IMR-90 (cell line): ENCODE measurements around the gene FBP1. TPM values are rescaled to one million over a fixed set of nuclear protein-coding genes. Genes with fewer than 3 reads are reported as not detected.

Source experiments
- ATAC-seq: fragments of 200-7000 bp; cut with Tn5 transposase; 2 replicates; pipeline ENCODE4 v1.9.1; 2020; ENCODE audit warnings: low read depth, mild to moderate bottlenecking, moderate library complexity
- BruUV-seq: library from RNA; stranded (reverse); fragments of 400-500 nt; replicated peaks from 2 replicates; lab custom pipeline; 2021; lab: Mats Ljungman, UMichigan
- CTCF ChIA-PET: fragments of 300-600 bp; formaldehyde crosslinking; extraction: SDS; loops from one replicate; lab custom pipeline; 2021; ENCODE audit warnings: antibody characterized with exemption; lab: Yijun Ruan, JAX
- POLR2A ChIA-PET: fragments of 300-600 bp; sonication (Branson Sonifier 250); formaldehyde crosslinking; loops from one replicate; lab custom pipeline; 2022; ENCODE audit warnings: antibody characterized with exemption; ENCODE audit not compliant: unreplicated experiment; lab: Charles Lee
- DNase-seq: peaks from one replicate; pipeline ENCODE4 v3.0.0; 2013
- H2AFZ ChIP-seq: replicated peaks from 2 replicates; pipeline ENCODE3; 2013; ENCODE audit warnings: low read length, mild to moderate bottlenecking; ENCODE audit not compliant: poor library complexity
- H2AK5ac ChIP-seq: 2 replicates; pipeline ENCODE4 v1.6.1; 2013; ENCODE audit warnings: low read depth, low read length, inconsistent platforms
- H2AK9ac ChIP-seq: replicated peaks from 2 replicates; pipeline ENCODE3; 2013; ENCODE audit warnings: mild to moderate bottlenecking, low read depth, low read length, moderate library complexity; ENCODE audit not compliant: poor library complexity
- H2BK120ac ChIP-seq: 2 replicates; pipeline ENCODE4 v1.6.1; 2013; ENCODE audit warnings: low read depth, low read length, inconsistent platforms
- H2BK15ac ChIP-seq: 3 replicates; pipeline ENCODE4 v1.6.1; 2013; ENCODE audit warnings: low read depth, low read length, inconsistent platforms
- H2BK20ac ChIP-seq: 2 replicates; pipeline ENCODE4 v1.6.1; 2013; ENCODE audit warnings: low read depth, mild to moderate bottlenecking, inconsistent platforms, low read length, moderate library complexity
- H2BK5ac ChIP-seq: 2 replicates; pipeline ENCODE4 v1.6.1; 2013; ENCODE audit warnings: mild to moderate bottlenecking, low read depth, low read length, inconsistent platforms; ENCODE audit not compliant: poor library complexity, severe bottlenecking
- H3K14ac ChIP-seq: replicated peaks from 2 replicates; pipeline ENCODE4 v1.6.1; 2013; ENCODE audit warnings: low read depth, low read length, inconsistent platforms
- H3K18ac ChIP-seq: 2 replicates; pipeline ENCODE4 v1.6.1; 2013; ENCODE audit warnings: low read depth, low read length, control low read depth
- H3K23ac ChIP-seq: 2 replicates; pipeline ENCODE4 v1.6.1; 2013; ENCODE audit warnings: low read depth, low read length, inconsistent platforms
- H3K27ac ChIP-seq: 2 replicates; pipeline ENCODE4 v1.5.1; 2013; ENCODE audit warnings: mild to moderate bottlenecking, control low read depth, low read length; ENCODE audit not compliant: insufficient read depth
- H3K27me3 ChIP-seq: 2 replicates; pipeline ENCODE4 v1.6.1; 2013; ENCODE audit warnings: low read length; ENCODE audit not compliant: control insufficient read depth, insufficient read depth
- H3K36me3 ChIP-seq: 2 replicates; pipeline ENCODE4 v1.6.1; 2013; ENCODE audit warnings: low read length, mixed read lengths; ENCODE audit not compliant: control insufficient read depth, insufficient read depth
- H3K4ac ChIP-seq: 2 replicates; pipeline ENCODE4 v1.6.1; 2013; ENCODE audit warnings: low read depth, low read length, inconsistent platforms
- H3K4me1 ChIP-seq: 2 replicates; pipeline ENCODE4 v1.6.1; 2013; ENCODE audit warnings: low read length, mixed read lengths; ENCODE audit not compliant: control insufficient read depth, insufficient read depth
- H3K4me2 ChIP-seq: 2 replicates; pipeline ENCODE4 v1.6.1; 2013; ENCODE audit warnings: low read depth, mild to moderate bottlenecking, control low read depth, low read length, moderate library complexity
- H3K4me3 ChIP-seq: 2 replicates; pipeline ENCODE4 v1.5.1; 2013; ENCODE audit warnings: low read depth, mild to moderate bottlenecking, control low read depth, low read length, moderate library complexity; ENCODE audit not compliant: insufficient read depth
- H3K56ac ChIP-seq: 2 replicates; pipeline ENCODE4 v1.6.1; 2013; ENCODE audit warnings: low read length, inconsistent platforms; ENCODE audit not compliant: insufficient read depth; ENCODE audit errors: extremely low read depth
- H3K79me1 ChIP-seq, 2 experiments: 2 replicates each; pipeline ENCODE4 v1.6.1; 2013; ENCODE audit warnings: low read length in 2 of 2, inconsistent platforms in 1 of 2, low read depth in 1 of 2
- H3K9ac ChIP-seq: 2 replicates; pipeline ENCODE4 v1.6.1; 2013; ENCODE audit warnings: low read depth, low read length, control low read depth
- H3K9me1 ChIP-seq: 2 replicates; pipeline ENCODE4 v1.6.1; 2013; ENCODE audit warnings: low read length, inconsistent platforms; ENCODE audit not compliant: insufficient read depth
- H3K9me3 ChIP-seq: 2 replicates; pipeline ENCODE4 v1.6.1; 2013; ENCODE audit warnings: low read length; ENCODE audit not compliant: control insufficient read depth, insufficient read depth
- H4K20me1 ChIP-seq: 2 replicates; pipeline ENCODE4 v1.6.1; 2013; ENCODE audit warnings: low read length, inconsistent platforms; ENCODE audit not compliant: insufficient read depth
- H4K5ac ChIP-seq: 2 replicates; pipeline ENCODE4 v1.6.1; 2013; ENCODE audit warnings: mild to moderate bottlenecking, low read depth, low read length, control low read depth
- H4K8ac ChIP-seq, 2 experiments: 2 replicates each; pipeline ENCODE4 v1.6.1; 2013; ENCODE audit warnings: low read depth in 2 of 2, low read length in 2 of 2, control low read depth in 1 of 2, inconsistent platforms in 1 of 2
- H4K91ac ChIP-seq: 2 replicates; pipeline ENCODE4 v1.6.1; 2013; ENCODE audit warnings: low read depth, low read length, inconsistent platforms; ENCODE audit not compliant: insufficient read depth
- CHD1 ChIP-seq: IDR thresholded peaks from 2 replicates; pipeline ENCODE4 v1.6.1; 2012; ENCODE audit warnings: low read depth, low read length, improper control_type of control experiment
- MXI1 ChIP-seq: IDR thresholded peaks from 2 replicates; pipeline ENCODE4 v1.6.1; 2012; ENCODE audit warnings: low read depth, mild to moderate bottlenecking, low read length, moderate library complexity, borderline replicate concordance
- NFE2L2 ChIP-seq: fragments of 150-350 bp; IDR thresholded peaks from 2 replicates; pipeline ENCODE4 v1.6.1; 2016; ENCODE audit warnings: low read depth, mild to moderate bottlenecking, low read length
- WGBS, 2 experiments: methylation state at CpG; one replicate each; pipeline versions ENCODE4 v1.1.5 to v1.1.7; 2013; ENCODE audit warnings: missing lambda C conversion rate in 2 of 2; ENCODE audit not compliant: insufficient read length in 1 of 2; ENCODE audit errors: extremely low coverage in 2 of 2; 5-methylcytosine and 5-hydroxymethylcytosine counted together
- dilution Hi-C: fragments of 300-500 bp; cut with HindIII; formaldehyde crosslinking; loops from one replicate; pipeline ENCODE4 v1.14.3; 2018; ENCODE audit warnings: low sequenced_read_pairs; ENCODE audit not compliant: unreplicated experiment
- in situ Hi-C: fragments of 300-500 bp; cut with MboI; formaldehyde crosslinking; loops from 3 replicates; pipeline ENCODE4 v1.14.3; 2019; ENCODE audit warnings: low sequenced_read_pairs, inconsistent platforms, mixed read lengths
- intact Hi-C: fragments of 100-400 bp; cut with micrococcal nuclease; formaldehyde crosslinking; loops from 2 replicates; pipeline ENCODE4 v1.10.0; 2022
- polyA plus RNA-seq, 3 experiments: library from polyadenylated mRNA; depleted of rRNA; stranded (reverse); fragments of >200 nt; gene quantifications; 2 replicates each; pipeline ENCODE4 v1.2.3, GENCODE V29; 2012; ENCODE audit warnings: low replicate concordance in 1 of 3
- total RNA-seq: library from RNA; depleted of rRNA; stranded (reverse); fragments of >200 nt; gene quantifications from 2 replicates; pipeline ENCODE4 v1.2.3, GENCODE V29; 2012

Gene FBP1
- total and polyA plus RNA-seq, 2 of the 4 experiments (the other 2 are of a cell fraction), result not detected

- peaks cover 20% of the 10 kb centered on the region for H3K27me3 ChIP-seq
- dilution Hi-C loops (no loop called here), in situ Hi-C loops (no loop called here), intact Hi-C loops (no loop called here)
- no peak overlapping the region for H3K56ac ChIP-seq
- TF ChIP-seq CHD1 (no peak), NFE2L2 (no peak), MXI1 (no peak)
- no peaks in the 10 kb centered on the region for H3K4me1 ChIP-seq
- no peaks in the 10 kb centered on the region for H4K20me1 ChIP-seq
- H3K36me3 ChIP-seq, result no peaks in the 10 kb centered on the region
- no peak overlapping the region for H4K91ac ChIP-seq
- no peak overlapping the region for H2AFZ ChIP-seq
- 66% methylated on average over 7 of the region's 10 CpGs; no CpG with 5 or more reads in 1 of the 2 experiments for WGBS, 2 experiments
- ChIA-PET POLR2A (no interaction called here), CTCF (no interaction called here)
- H3K23ac ChIP-seq, result no peak overlapping the region
- H3K9ac ChIP-seq, result no peak overlapping the region
- no peak overlapping the region for H3K4me3 ChIP-seq
- H4K8ac ChIP-seq, result no peak overlapping the region
- H3K9me3 ChIP-seq, result no peaks in the 10 kb centered on the region
- no peak overlapping the region for H2BK20ac ChIP-seq
- ATAC-seq (no peak), DNase-seq (no peak)
- no peak overlapping the region for H3K27ac ChIP-seq
- H3K79me1 ChIP-seq, result no peaks in the 10 kb centered on the region
- H2AK5ac ChIP-seq, result no peak overlapping the region
- no peak overlapping the region for H3K14ac ChIP-seq
- no peak overlapping the region for H4K5ac ChIP-seq
- H2BK15ac ChIP-seq, result no peak overlapping the region
- BruUV-seq, result no TSS peak
- H3K18ac ChIP-seq, result no peak overlapping the region
- no peak overlapping the region for H3K4me2 ChIP-seq
- no peak overlapping the region for H3K4ac ChIP-seq
- no peak overlapping the region for H2BK120ac ChIP-seq
- H2BK5ac ChIP-seq, result no peak overlapping the region
- H2AK9ac ChIP-seq, result no peak overlapping the region
- H3K9me1 ChIP-seq, result no peaks in the 10 kb centered on the region; the same call in 1 of the 2 replicates
Observed at GRCh38 chr9:94655739-94656138, 16.4 kb upstream of the FBP1 start.
